SK-N-MC (cell line): ENCODE data around the gene CDKN1B.

ENCODE experiments used
- EZH2 ChIP-seq: fragments of 200-600 bp; sonication (generic); IDR thresholded peaks from one replicate; pipeline ENCODE4 v1.6.1; 2017; ENCODE audit warnings: antibody characterized with exemption
- POLR2AphosphoS5 ChIP-seq: IDR thresholded peaks from 2 replicates; pipeline ENCODE4 v1.6.1; 2012; ENCODE audit warnings: mild to moderate bottlenecking, low read depth, low read length, borderline replicate concordance

DNA sequence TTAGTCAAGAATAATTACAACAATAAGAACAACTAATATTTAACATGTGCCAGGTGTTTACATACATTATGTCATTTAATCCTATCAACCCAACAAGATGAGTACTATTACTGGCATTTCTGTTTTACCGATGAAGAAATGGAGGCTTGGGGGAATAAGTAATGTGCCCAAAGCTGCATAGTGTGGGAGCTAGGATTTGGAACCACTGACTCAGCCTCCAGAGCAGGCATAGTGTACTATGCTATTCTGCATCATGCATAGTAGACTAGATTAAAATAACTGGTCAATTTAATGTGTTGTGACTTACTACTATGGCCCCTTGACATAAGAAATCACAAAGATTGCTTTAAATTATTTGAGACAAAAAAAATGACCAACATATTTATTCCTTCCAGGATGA, 30.7 kb upstream of the CDKN1B start:
- no peak for TF ChIP-seq POLR2AphosphoS5
- no peak for TF ChIP-seq EZH2
